PFSK-1 (cell line): ENCODE measurements around the gene PRKN.

ENCODE experiments used
- POLR2AphosphoS5 ChIP-seq: IDR thresholded peaks from 2 replicates; pipeline ENCODE4 v1.6.1; 2012; ENCODE audit warnings: low read depth, mild to moderate bottlenecking, control low read depth, low read length, moderate library complexity
- REST ChIP-seq, 2 experiments: IDR thresholded peaks; 2 replicates each; pipeline versions ENCODE4 v1.6.1 to v1.8.0; 2011 to 2012; ENCODE audit warnings: low read depth in 2 of 2, low read length in 2 of 2, control low read depth in 1 of 2, inconsistent platforms in 1 of 2, mild to moderate bottlenecking in 1 of 2, moderate library complexity in 1 of 2; ENCODE audit not compliant: insufficient read depth in 1 of 2
- SIN3A ChIP-seq: IDR thresholded peaks from 2 replicates; pipeline ENCODE4 v1.6.1; 2012; ENCODE audit warnings: mild to moderate bottlenecking, low read length, moderate library complexity, borderline replicate concordance; ENCODE audit not compliant: insufficient read depth
- TAF1 ChIP-seq: IDR thresholded peaks from 2 replicates; pipeline ENCODE4 v1.6.1; 2012; ENCODE audit warnings: low read length, control low read depth, borderline replicate concordance; ENCODE audit not compliant: insufficient read depth

GRCh38 chr6:162336359-162336758 lies 391.2 kb downstream of the PRKN start:
- TF ChIP-seq REST (IDR thresholded peaks at IDR 0.05; ENCODE audit: insufficient read depth in 1 of 2, low read depth in 2 of 2, low read length in 2 of 2) (no peak), POLR2AphosphoS5 (no peak), TAF1 (no peak), SIN3A (no peak)
